GM23338 (cell line): Measurements from ENCODE around the gene ASIC3. TPM values are rescaled to one million over a fixed set of nuclear protein-coding genes. Genes with fewer than 3 reads are reported as not detected.

Experiments used
- ATAC-seq: fragments of 200-7000 bp; cut with Tn5 transposase; 3 replicates; pipeline ENCODE4 v1.9.1; 2020
- DNase-seq: peaks from one replicate; pipeline ENCODE4 v3.0.0-alpha.2; 2015; ENCODE audit warnings: low spot score
- H2AFZ ChIP-seq: fragments of 200-600 bp; sonication (generic); 2 replicates; pipeline ENCODE4 v1.8.0; 2016; ENCODE audit warnings: antibody characterized with exemption, mild to moderate bottlenecking, moderate library complexity
- H3F3A ChIP-seq: fragments of 200-600 bp; sonication (generic); replicated peaks from 2 replicates; pipeline ENCODE4 v1.8.0; 2017; ENCODE audit warnings: antibody characterized with exemption, mixed run types, low read depth
- H3K27ac ChIP-seq: fragments of 200-600 bp; sonication (generic); 2 replicates; pipeline ENCODE4 v1.6.1; 2016; ENCODE audit warnings: low read depth
- H3K27me3 ChIP-seq: fragments of 200-600 bp; sonication (generic); 2 replicates; pipeline ENCODE4 v1.8.0; 2016; ENCODE audit warnings: mild to moderate bottlenecking, mixed run types, moderate library complexity; ENCODE audit not compliant: insufficient read depth
- H3K36me3 ChIP-seq: fragments of 200-600 bp; sonication (generic); 2 replicates; pipeline ENCODE4 v1.8.0; 2016; ENCODE audit warnings: mild to moderate bottlenecking; ENCODE audit not compliant: insufficient read depth
- H3K4me1 ChIP-seq: fragments of 200-600 bp; sonication (generic); 2 replicates; pipeline ENCODE4 v1.8.0; 2016; ENCODE audit warnings: mild to moderate bottlenecking, moderate library complexity; ENCODE audit not compliant: insufficient read depth
- H3K4me2 ChIP-seq: fragments of 200-600 bp; sonication (generic); 2 replicates; pipeline ENCODE4 v1.7.1; 2017; ENCODE audit warnings: mixed run types
- H3K4me3 ChIP-seq: fragments of 200-600 bp; sonication (generic); 2 replicates; pipeline ENCODE4 v1.6.1; 2016; ENCODE audit warnings: mixed run types
- H3K79me2 ChIP-seq: fragments of 200-600 bp; sonication (generic); replicated peaks from 2 replicates; pipeline ENCODE4 v1.8.0; 2017; ENCODE audit warnings: mild to moderate bottlenecking; ENCODE audit not compliant: insufficient read depth
- H3K9me2 ChIP-seq: fragments of 200-600 bp; sonication (generic); 2 replicates; pipeline ENCODE4 v1.8.0; 2017; ENCODE audit not compliant: insufficient read depth
- H4K20me1 ChIP-seq: fragments of 200-600 bp; sonication (generic); replicated peaks from 2 replicates; pipeline ENCODE4 v1.8.0; 2017; ENCODE audit warnings: mild to moderate bottlenecking; ENCODE audit not compliant: insufficient read depth
- H3K27ac Mint-ChIP-seq: 2 replicates; pipeline ENCODE4 v1.8.0; 2020; ENCODE audit warnings: inconsistent platforms, mild to moderate bottlenecking, moderate library complexity, mixed read lengths
- H3K27me3 Mint-ChIP-seq: 3 replicates; pipeline ENCODE4 v1.8.0; 2022; ENCODE audit warnings: low read depth, mild to moderate bottlenecking, moderate library complexity, mixed read lengths, inconsistent platforms; ENCODE audit not compliant: insufficient read depth, poor library complexity
- H3K36me3 Mint-ChIP-seq: 3 replicates; pipeline ENCODE4 v1.8.0; 2021; ENCODE audit warnings: low read depth, mild to moderate bottlenecking, inconsistent platforms, moderate library complexity, mixed read lengths
- H3K4me1 Mint-ChIP-seq: 3 replicates; pipeline ENCODE4 v1.8.0; 2020; ENCODE audit warnings: mild to moderate bottlenecking, inconsistent platforms, mixed read lengths
- H3K4me3 Mint-ChIP-seq: 3 replicates; pipeline ENCODE4 v1.8.0; 2021; ENCODE audit warnings: moderate library complexity, mild to moderate bottlenecking, inconsistent platforms, mixed read lengths
- H3K9me3 Mint-ChIP-seq: 3 replicates; pipeline ENCODE4 v1.8.0; 2020; ENCODE audit warnings: moderate library complexity, mild to moderate bottlenecking, inconsistent platforms, mixed read lengths
- CREB1 ChIP-seq: fragments of 250-450 bp; sonication (Bioruptor Pico); IDR thresholded peaks from 2 replicates; pipeline ENCODE4 v1.5.0; 2020; ENCODE audit warnings: low read depth, mild to moderate bottlenecking, moderate library complexity
- CTCF ChIP-seq, 2 experiments: fragments of 200-600 bp in 1 of 2; sonication (generic) in 1 of 2; conservative IDR thresholded peaks; 2 replicates each; pipeline versions ENCODE4 v1.5.1 to v1.6.1; 2016 to 2017; ENCODE audit warnings: antibody characterized with exemption in 2 of 2, low read depth in 2 of 2, mild to moderate bottlenecking in 2 of 2, moderate library complexity in 1 of 2
- JUNB ChIP-seq: IDR thresholded peaks from one replicate; pipeline ENCODE4 v1.6.1; 2016; ENCODE audit warnings: antibody characterized with exemption; ENCODE audit not compliant: unreplicated experiment
- POLR2AphosphoS5 ChIP-seq: IDR thresholded peaks from 2 replicates; pipeline ENCODE4 v1.6.1; 2016; ENCODE audit warnings: antibody characterized with exemption, low read depth
- STAT1 ChIP-seq: IDR thresholded peaks from one replicate; pipeline ENCODE4 v1.6.1; 2016; ENCODE audit warnings: antibody characterized with exemption; ENCODE audit not compliant: unreplicated experiment
- ZNF114 ChIP-seq: fragments of 250-450 bp; sonication (Bioruptor Pico); IDR thresholded peaks from 2 replicates; pipeline ENCODE4 v1.5.0; 2020; ENCODE audit warnings: mild to moderate bottlenecking, moderate library complexity
- ZNF331 ChIP-seq: fragments of 250-450 bp; sonication (Bioruptor Pico); IDR thresholded peaks from 2 replicates; pipeline ENCODE4 v1.5.0; 2020; ENCODE audit warnings: low read depth, mild to moderate bottlenecking, moderate library complexity
- polyA plus RNA-seq: library from polyadenylated mRNA; unstranded; fragments of >200 nt; fragmentation: Nextera tagmentation; extraction: Ambion mirVana; gene quantifications from 2 replicates; pipeline ENCODE4 v1.2.1, GENCODE V29; 2016
- total RNA-seq: library from RNA; depleted of rRNA; stranded (reverse); fragments of >200 nt; shearing (Covaris generic); gene quantifications from 2 replicates; pipeline ENCODE4 v1.2.3, GENCODE V29; 2014
- TF ChIP-seq, protein P1 (sequence below): IDR thresholded peaks from 2 replicates; pipeline ENCODE4 v1.6.1; 2016; ENCODE audit warnings: antibody characterized with exemption
- TF ChIP-seq, protein P2 (sequence below): fragments of 250-450 bp; sonication (Bioruptor Pico); IDR thresholded peaks from 2 replicates; pipeline ENCODE4 v1.5.0; 2020; ENCODE audit warnings: mild to moderate bottlenecking, moderate library complexity
- TF ChIP-seq, protein P3 (sequence below): IDR thresholded peaks from one replicate; pipeline ENCODE4 v1.6.1; 2018; ENCODE audit warnings: antibody characterized with exemption; ENCODE audit not compliant: unreplicated experiment

ASIC3 gene
- total and polyA plus RNA-seq, 2 experiments from 2014 or later: 0.87 to 0.90 TPM

DNA sequence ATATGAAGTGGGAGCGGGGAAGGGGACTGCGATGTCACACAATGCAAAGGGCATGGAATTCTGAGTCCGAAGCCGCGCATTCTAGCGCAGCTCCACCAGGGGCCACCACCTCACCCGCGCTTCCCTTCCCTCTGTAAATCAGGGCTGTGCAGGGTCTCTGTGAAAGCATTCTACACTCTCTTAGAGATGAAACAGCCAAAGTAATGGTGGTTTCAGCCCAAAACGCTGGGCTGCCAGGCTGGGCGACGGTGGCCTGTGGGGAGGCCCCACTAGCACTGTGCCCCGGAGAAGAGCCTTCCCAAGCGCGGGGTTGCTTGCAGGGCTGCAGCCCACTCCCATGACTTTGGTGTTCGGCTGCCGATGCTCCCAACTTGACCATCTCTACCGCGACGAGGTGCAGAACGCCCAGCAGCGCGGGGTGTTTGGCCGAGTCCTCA lies 35.4 kb upstream of the ASIC3 start:
- Histone ChIP-seq H3K36me3 (no peaks in the 10 kb centered on the region), H3K4me1 (peaks cover 24% of the 10 kb centered on the region), H3K79me2 (no peaks in the 10 kb centered on the region), H2AFZ (peak overlapping the region; percentile 92), H3K9me2 (no peaks in the 10 kb centered on the region), H3K4me2 (peak overlapping the region; percentile 88), H3K4me3 (peak overlapping the region; percentile 75), H3K27ac (no peak overlapping the region), H3F3A (0 out of 2 replicates have a peak, but pooled peaks cover 12% of the 10 kb centered on the region), H4K20me1 (no peaks in the 10 kb centered on the region), H3K27me3 (peaks cover 28% of the 10 kb centered on the region)
- Mint-ChIP-seq H3K27ac (no peak overlapping the region), H3K4me3 (peak overlapping the region; percentile 56), H3K36me3 (peaks cover 7% of the 10 kb centered on the region; the same call in 1 of the 3 replicates), H3K9me3 (no peaks in the 10 kb centered on the region; the same call in 2 of the 3 replicates), H3K27me3 (peaks cover 42% of the 10 kb centered on the region), H3K4me1 (peaks cover 43% of the 10 kb centered on the region)
- peak; percentile 88 for DNase-seq
- peak; percentile 66 to 73 for TF ChIP-seq CTCF (conservative IDR thresholded peaks at IDR 0.05; ENCODE audit: low read depth in 2 of 2)
- TF ChIP-seq ZNF331: no peak
- peak; percentile 46 for ATAC-seq

- Histone ChIP-seq H3K36me3 (no peaks in the 10 kb centered on the region), H3K4me3 (peak overlapping the region; percentile 75), H3K4me2 (peak overlapping the region; percentile 88), H3K4me1 (peaks cover 20% of the 10 kb centered on the region), H3K9me2 (no peaks in the 10 kb centered on the region), H3K27ac (no peak overlapping the region), H3F3A (0 out of 2 replicates have a peak, but pooled peaks cover 9% of the 10 kb centered on the region), H4K20me1 (no peaks in the 10 kb centered on the region), H3K27me3 (peaks cover 33% of the 10 kb centered on the region), H2AFZ (peak overlapping the region; percentile 92), H3K79me2 (no peaks in the 10 kb centered on the region)
- peak overlapping the region; percentile 77 for H3K4me3 Mint-ChIP-seq
- H3K27ac Mint-ChIP-seq: no peak overlapping the region
- no peaks in the 10 kb centered on the region; the same call in 2 of the 3 replicates for H3K9me3 Mint-ChIP-seq
- H3K4me1 Mint-ChIP-seq: peaks cover 40% of the 10 kb centered on the region
- peaks cover 46% of the 10 kb centered on the region for H3K27me3 Mint-ChIP-seq
- H3K36me3 Mint-ChIP-seq: peaks cover 7% of the 10 kb centered on the region; the same call in 2 of the 3 replicates
- ATAC-seq: peak; percentile 16
- no peak for DNase-seq
- TF ChIP-seq POLR2AphosphoS5 (no peak), JUNB (no peak), CREB1 (no peak), STAT1 (no peak), ZNF114 (CRISPR knock-in tag) (no peak)
- TF ChIP-seq, protein P1, sequence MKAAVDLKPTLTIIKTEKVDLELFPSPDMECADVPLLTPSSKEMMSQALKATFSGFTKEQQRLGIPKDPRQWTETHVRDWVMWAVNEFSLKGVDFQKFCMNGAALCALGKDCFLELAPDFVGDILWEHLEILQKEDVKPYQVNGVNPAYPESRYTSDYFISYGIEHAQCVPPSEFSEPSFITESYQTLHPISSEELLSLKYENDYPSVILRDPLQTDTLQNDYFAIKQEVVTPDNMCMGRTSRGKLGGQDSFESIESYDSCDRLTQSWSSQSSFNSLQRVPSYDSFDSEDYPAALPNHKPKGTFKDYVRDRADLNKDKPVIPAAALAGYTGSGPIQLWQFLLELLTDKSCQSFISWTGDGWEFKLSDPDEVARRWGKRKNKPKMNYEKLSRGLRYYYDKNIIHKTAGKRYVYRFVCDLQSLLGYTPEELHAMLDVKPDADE: no peak
- TF ChIP-seq, protein P2, sequence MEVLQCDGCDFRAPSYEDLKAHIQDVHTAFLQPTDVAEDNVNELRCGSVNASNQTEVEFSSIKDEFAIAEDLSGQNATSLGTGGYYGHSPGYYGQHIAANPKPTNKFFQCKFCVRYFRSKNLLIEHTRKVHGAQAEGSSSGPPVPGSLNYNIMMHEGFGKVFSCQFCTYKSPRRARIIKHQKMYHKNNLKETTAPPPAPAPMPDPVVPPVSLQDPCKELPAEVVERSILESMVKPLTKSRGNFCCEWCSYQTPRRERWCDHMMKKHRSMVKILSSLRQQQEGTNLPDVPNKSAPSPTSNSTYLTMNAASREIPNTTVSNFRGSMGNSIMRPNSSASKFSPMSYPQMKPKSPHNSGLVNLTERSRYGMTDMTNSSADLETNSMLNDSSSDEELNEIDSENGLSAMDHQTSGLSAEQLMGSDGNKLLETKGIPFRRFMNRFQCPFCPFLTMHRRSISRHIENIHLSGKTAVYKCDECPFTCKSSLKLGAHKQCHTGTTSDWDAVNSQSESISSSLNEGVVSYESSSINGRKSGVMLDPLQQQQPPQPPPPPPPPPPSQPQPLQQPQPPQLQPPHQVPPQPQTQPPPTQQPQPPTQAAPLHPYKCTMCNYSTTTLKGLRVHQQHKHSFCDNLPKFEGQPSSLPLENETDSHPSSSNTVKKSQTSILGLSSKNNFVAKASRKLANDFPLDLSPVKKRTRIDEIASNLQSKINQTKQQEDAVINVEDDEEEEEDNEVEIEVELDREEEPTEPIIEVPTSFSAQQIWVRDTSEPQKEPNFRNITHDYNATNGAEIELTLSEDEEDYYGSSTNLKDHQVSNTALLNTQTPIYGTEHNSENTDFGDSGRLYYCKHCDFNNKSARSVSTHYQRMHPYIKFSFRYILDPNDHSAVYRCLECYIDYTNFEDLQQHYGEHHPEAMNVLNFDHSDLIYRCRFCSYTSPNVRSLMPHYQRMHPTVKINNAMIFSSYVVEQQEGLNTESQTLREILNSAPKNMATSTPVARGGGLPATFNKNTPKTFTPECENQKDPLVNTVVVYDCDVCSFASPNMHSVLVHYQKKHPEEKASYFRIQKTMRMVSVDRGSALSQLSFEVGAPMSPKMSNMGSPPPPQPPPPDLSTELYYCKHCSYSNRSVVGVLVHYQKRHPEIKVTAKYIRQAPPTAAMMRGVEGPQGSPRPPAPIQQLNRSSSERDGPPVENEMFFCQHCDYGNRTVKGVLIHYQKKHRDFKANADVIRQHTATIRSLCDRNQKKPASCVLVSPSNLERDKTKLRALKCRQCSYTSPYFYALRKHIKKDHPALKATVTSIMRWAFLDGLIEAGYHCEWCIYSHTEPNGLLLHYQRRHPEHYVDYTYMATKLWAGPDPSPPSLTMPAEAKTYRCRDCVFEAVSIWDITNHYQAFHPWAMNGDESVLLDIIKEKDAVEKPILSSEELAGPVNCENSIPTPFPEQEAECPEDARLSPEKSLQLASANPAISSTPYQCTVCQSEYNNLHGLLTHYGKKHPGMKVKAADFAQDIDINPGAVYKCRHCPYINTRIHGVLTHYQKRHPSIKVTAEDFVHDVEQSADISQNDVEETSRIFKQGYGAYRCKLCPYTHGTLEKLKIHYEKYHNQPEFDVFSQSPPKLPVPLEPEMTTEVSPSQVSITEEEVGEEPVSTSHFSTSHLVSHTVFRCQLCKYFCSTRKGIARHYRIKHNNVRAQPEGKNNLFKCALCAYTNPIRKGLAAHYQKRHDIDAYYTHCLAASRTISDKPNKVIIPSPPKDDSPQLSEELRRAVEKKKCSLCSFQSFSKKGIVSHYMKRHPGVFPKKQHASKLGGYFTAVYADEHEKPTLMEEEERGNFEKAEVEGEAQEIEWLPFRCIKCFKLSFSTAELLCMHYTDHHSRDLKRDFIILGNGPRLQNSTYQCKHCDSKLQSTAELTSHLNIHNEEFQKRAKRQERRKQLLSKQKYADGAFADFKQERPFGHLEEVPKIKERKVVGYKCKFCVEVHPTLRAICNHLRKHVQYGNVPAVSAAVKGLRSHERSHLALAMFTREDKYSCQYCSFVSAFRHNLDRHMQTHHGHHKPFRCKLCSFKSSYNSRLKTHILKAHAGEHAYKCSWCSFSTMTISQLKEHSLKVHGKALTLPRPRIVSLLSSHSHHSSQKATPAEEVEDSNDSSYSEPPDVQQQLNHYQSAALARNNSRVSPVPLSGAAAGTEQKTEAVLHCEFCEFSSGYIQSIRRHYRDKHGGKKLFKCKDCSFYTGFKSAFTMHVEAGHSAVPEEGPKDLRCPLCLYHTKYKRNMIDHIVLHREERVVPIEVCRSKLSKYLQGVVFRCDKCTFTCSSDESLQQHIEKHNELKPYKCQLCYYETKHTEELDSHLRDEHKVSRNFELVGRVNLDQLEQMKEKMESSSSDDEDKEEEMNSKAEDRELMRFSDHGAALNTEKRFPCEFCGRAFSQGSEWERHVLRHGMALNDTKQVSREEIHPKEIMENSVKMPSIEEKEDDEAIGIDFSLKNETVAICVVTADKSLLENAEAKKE (CRISPR knock-in tag): no peak
- TF ChIP-seq, protein P3, sequence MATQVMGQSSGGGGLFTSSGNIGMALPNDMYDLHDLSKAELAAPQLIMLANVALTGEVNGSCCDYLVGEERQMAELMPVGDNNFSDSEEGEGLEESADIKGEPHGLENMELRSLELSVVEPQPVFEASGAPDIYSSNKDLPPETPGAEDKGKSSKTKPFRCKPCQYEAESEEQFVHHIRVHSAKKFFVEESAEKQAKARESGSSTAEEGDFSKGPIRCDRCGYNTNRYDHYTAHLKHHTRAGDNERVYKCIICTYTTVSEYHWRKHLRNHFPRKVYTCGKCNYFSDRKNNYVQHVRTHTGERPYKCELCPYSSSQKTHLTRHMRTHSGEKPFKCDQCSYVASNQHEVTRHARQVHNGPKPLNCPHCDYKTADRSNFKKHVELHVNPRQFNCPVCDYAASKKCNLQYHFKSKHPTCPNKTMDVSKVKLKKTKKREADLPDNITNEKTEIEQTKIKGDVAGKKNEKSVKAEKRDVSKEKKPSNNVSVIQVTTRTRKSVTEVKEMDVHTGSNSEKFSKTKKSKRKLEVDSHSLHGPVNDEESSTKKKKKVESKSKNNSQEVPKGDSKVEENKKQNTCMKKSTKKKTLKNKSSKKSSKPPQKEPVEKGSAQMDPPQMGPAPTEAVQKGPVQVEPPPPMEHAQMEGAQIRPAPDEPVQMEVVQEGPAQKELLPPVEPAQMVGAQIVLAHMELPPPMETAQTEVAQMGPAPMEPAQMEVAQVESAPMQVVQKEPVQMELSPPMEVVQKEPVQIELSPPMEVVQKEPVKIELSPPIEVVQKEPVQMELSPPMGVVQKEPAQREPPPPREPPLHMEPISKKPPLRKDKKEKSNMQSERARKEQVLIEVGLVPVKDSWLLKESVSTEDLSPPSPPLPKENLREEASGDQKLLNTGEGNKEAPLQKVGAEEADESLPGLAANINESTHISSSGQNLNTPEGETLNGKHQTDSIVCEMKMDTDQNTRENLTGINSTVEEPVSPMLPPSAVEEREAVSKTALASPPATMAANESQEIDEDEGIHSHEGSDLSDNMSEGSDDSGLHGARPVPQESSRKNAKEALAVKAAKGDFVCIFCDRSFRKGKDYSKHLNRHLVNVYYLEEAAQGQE: no peak
These were observed 35.0 kb upstream of the ASIC3 start for GRCh38 chr7:151013356-151013732.
